Measurements from ENCODE around the gene USH1G.

The USH1G gene

GRCh38 chr17:74904687-74905409 lies 18.2 kb downstream of the USH1G start:
- H3F3A ChIP-seq (ENCODE audit: insufficient read depth) = no peaks in the 10 kb centered on the region
- no peaks in the 10 kb centered on the region for H3K27me3 ChIP-seq (ENCODE audit: low read length)
- no peak overlapping the region for H2AFZ ChIP-seq (ENCODE audit: low read depth, low read length, severe bottlenecking)
- H3K27ac ChIP-seq (ENCODE audit: low read depth, low read length) = no peak overlapping the region
- TF ChIP-seq CTCF (IDR thresholded peaks at IDR 0.05; ENCODE audit: insufficient read depth, low read length, poor library complexity, severe bottlenecking) (no peak), EZH2phosphoT487 (conservative IDR thresholded peaks at IDR 0.05; ENCODE audit: low read length) (no peak)
- H3K4me2 ChIP-seq (ENCODE audit: low read depth, low read length, poor library complexity, severe bottlenecking) = no peak overlapping the region
- no peaks in the 10 kb centered on the region for H3K9me2 ChIP-seq (replicated peaks; ENCODE audit: insufficient read depth, low read length)
- no peaks in the 10 kb centered on the region for H4K20me1 ChIP-seq (ENCODE audit: low read depth, low read length)
- H3K9ac ChIP-seq (ENCODE audit: low read length) = no peak overlapping the region
- no peak overlapping the region for H3K4me3 ChIP-seq (ENCODE audit: insufficient read depth, low read length, poor library complexity, severe bottlenecking)
- H3K79me2 ChIP-seq (ENCODE audit: insufficient read depth, low read length) = no peaks in the 10 kb centered on the region
- H3K9me3 ChIP-seq (ENCODE audit: insufficient read depth, low read length) = no peaks in the 10 kb centered on the region
- no peaks in the 10 kb centered on the region for H3K36me3 ChIP-seq (ENCODE audit: low read length)

GRCh38 chr17:74903671-74904070 lies 19.4 kb downstream of the USH1G start:
- H3K27ac ChIP-seq (ENCODE audit: low read depth, low read length) = no peak overlapping the region
- no peaks in the 10 kb centered on the region for H3K27me3 ChIP-seq (ENCODE audit: low read length)
- no peaks in the 10 kb centered on the region for H3K79me2 ChIP-seq (ENCODE audit: insufficient read depth, low read length)
- no peaks in the 10 kb centered on the region for H3K9me3 ChIP-seq (ENCODE audit: insufficient read depth, low read length)
- H3K36me3 ChIP-seq (ENCODE audit: low read length) = no peaks in the 10 kb centered on the region
- no peak overlapping the region for H3K9ac ChIP-seq (ENCODE audit: low read length)
- no peak overlapping the region for H2AFZ ChIP-seq (ENCODE audit: low read depth, low read length, severe bottlenecking)
- no peak overlapping the region for H3K4me3 ChIP-seq (ENCODE audit: insufficient read depth, low read length, poor library complexity, severe bottlenecking)
- no peak overlapping the region for H3K4me2 ChIP-seq (ENCODE audit: low read depth, low read length, poor library complexity, severe bottlenecking)
- no peak for TF ChIP-seq CTCF (IDR thresholded peaks at IDR 0.05; ENCODE audit: insufficient read depth, low read length, poor library complexity, severe bottlenecking)
- no peak for TF ChIP-seq EZH2phosphoT487 (conservative IDR thresholded peaks at IDR 0.05; ENCODE audit: low read length)
- no peaks in the 10 kb centered on the region for H3K9me2 ChIP-seq (replicated peaks; ENCODE audit: insufficient read depth, low read length)
- H4K20me1 ChIP-seq (ENCODE audit: low read depth, low read length) = no peaks in the 10 kb centered on the region
- no peaks in the 10 kb centered on the region for H3F3A ChIP-seq (ENCODE audit: insufficient read depth)

- Histone ChIP-seq H3K36me3 (ENCODE audit: low read length) (no peaks in the 10 kb centered on the region), H2AFZ (ENCODE audit: low read depth, low read length, severe bottlenecking) (no peak overlapping the region), H4K20me1 (ENCODE audit: low read depth, low read length) (no peaks in the 10 kb centered on the region), H3K27me3 (ENCODE audit: low read length) (no peaks in the 10 kb centered on the region), H3K9ac (ENCODE audit: low read length) (no peak overlapping the region), H3K79me2 (ENCODE audit: insufficient read depth, low read length) (no peaks in the 10 kb centered on the region), H3F3A (ENCODE audit: insufficient read depth) (no peaks in the 10 kb centered on the region), H3K9me3 (ENCODE audit: insufficient read depth, low read length) (no peaks in the 10 kb centered on the region), H3K4me3 (ENCODE audit: insufficient read depth, low read length, poor library complexity, severe bottlenecking) (no peak overlapping the region), H3K4me2 (ENCODE audit: low read depth, low read length, poor library complexity, severe bottlenecking) (no peak overlapping the region), H3K27ac (ENCODE audit: low read depth, low read length) (no peak overlapping the region), H3K9me2 (replicated peaks; ENCODE audit: insufficient read depth, low read length) (no peaks in the 10 kb centered on the region)
- TF ChIP-seq EZH2phosphoT487 (conservative IDR thresholded peaks at IDR 0.05; ENCODE audit: low read length) (no peak), CTCF (IDR thresholded peaks at IDR 0.05; ENCODE audit: insufficient read depth, low read length, poor library complexity, severe bottlenecking) (no peak)
These were observed 20.0 kb downstream of the USH1G start for GRCh38 chr17:74903034-74903433.
